ENCODE measurements around the gene GRWD1. TPM values are rescaled to one million over a fixed set of nuclear protein-coding genes. Genes with fewer than 3 reads are reported as not detected.

GRWD1 gene
- total and polyA plus RNA-seq, 9 donors = 20.4 to 29.9 (median 25.8) TPM

DNA sequence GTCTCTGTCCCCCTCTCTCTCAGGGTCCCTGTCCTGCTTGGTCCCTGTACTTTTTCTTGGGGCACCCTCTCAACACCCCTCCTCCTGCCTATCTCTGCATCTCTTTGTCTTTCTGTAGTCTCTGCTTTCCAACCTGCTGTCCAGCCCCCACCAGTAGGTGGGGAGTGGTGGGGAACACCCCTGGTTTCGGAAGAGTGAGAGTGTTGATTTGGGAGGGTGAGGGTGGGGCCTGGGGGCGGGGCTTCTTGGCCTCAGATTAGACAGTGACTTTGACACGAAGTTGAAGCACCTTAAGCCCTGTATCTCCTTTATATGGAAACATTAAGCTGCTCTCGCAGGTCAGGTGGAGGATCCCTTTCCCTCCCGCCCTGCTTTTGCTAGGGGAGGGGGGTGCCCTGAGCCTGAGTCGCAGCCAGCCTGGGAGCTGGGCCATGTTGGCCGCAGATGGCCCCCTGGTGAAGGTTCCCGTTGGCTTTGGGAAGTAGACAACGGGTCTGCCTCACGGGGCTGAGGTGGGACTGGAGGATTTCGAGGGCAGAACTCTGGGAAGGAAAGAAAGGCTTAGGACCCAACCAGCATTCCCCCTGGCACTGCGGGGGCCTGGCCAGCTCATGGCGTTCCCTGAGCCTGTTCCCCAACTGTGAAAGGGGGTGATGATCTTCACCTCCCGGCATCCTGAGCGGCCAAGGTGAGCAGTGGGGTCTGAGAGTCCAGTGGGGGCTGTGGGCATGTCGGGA lies 9.6 kb downstream of the GRWD1 start, which contains the start of gene KCNJ14:
KCNJ14 (plus strand) TSS at position 404 of the 737 bp plus-strand sequence. CDS start 6,151 bp downstream, outside the sequence.
- no peaks in the 10 kb centered on the region for H3K9me3 ChIP-seq (replicated peaks; ENCODE audit: control insufficient read depth, low read depth, low read length)
- no peak for DNase-seq
- peaks cover 64% of the 10 kb centered on the region for H3K36me3 ChIP-seq (ENCODE audit: control insufficient read depth, insufficient read depth, low read length)
- no peak within 1 kb of the TSS for H3K4me3 ChIP-seq (ENCODE audit: low read length)
- 84% methylated on average over 12 of the region's 16 CpGs for WGBS (ENCODE audit: insufficient coverage)
- no peaks in the 10 kb centered on the region for H3K27me3 ChIP-seq (ENCODE audit: control insufficient read depth, insufficient read depth, low read length)
- H3K27ac ChIP-seq (ENCODE audit: low read length) = no peak within 1 kb of the TSS
- H3K4me1 ChIP-seq (ENCODE audit: control insufficient read depth, insufficient read depth, low read length) = no peaks in the 10 kb centered on the region

DNA sequence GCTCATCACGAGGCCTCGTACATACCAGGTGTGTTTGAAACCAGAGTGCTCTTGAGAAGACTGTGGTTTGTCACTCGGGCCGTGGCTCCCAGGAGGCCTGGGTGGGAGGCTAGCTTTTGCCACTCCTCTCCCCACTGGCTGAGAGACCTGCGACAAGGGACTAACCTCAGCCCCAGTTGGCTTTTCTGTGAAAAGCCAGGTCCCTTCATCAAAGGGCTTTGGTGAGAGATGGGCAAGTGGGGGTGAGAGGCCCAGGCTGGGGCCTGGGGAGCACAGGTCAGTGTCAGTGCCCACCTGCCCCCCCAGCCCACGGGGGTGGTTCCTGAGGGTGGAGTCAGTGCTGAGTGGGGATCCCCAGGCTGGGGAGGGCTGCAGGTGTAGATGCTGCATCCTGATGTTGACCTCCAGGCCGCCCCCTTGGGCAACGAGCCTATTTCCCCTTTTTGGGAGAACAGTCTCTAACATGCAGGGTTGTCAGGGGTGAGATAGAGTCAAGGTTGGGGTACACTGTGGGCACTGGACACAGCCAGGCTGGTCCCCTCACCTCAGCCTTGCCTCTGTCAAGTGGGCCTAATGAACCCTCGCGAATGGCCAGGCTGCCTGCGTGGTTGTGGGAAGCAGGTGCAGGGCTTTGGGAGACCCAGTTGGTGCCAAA lies 10.3 kb downstream of the GRWD1 start:
- DNase-seq = no peak
- H3K36me3 ChIP-seq (ENCODE audit: control insufficient read depth, insufficient read depth, low read length) = peaks cover 57% of the 10 kb centered on the region
- WGBS (ENCODE audit: insufficient coverage) = 84% methylated on average over 10 of the region's 11 CpGs
- no peaks in the 10 kb centered on the region for H3K9me3 ChIP-seq (replicated peaks; ENCODE audit: control insufficient read depth, low read depth, low read length)
- H3K4me3 ChIP-seq (ENCODE audit: low read length) = no peak overlapping the region
- H3K27me3 ChIP-seq (ENCODE audit: control insufficient read depth, insufficient read depth, low read length) = no peaks in the 10 kb centered on the region
- H3K27ac ChIP-seq (ENCODE audit: low read length) = no peak overlapping the region
- H3K4me1 ChIP-seq (ENCODE audit: control insufficient read depth, insufficient read depth, low read length) = no peaks in the 10 kb centered on the region

DNA sequence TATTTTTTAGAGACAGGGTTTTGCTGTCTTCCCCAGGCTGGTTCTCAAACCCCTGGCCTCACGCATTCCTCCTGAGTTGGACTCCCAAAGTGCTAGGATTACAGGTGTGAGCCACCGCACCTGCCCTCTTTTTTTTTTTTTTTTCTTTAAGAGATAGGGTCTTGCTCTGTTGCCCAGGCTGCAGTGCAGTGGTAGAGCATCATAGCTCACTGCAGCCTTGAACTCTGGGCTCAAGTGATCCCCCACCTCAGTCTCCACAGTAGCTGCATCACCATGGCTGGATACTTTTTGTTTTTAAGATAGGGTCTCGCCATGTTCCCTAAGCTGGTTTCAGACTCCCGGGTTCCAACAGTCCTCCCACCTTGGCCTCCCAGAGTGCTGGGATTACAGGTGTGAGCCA lies 11.1 kb downstream of the GRWD1 start:
- H3K27me3 ChIP-seq (ENCODE audit: control insufficient read depth, insufficient read depth, low read length) = no peaks in the 10 kb centered on the region
- no peaks in the 10 kb centered on the region for H3K9me3 ChIP-seq (replicated peaks; ENCODE audit: control insufficient read depth, low read depth, low read length)
- H3K27ac ChIP-seq (ENCODE audit: low read length) = no peak overlapping the region
- no peak for DNase-seq
- H3K4me1 ChIP-seq (ENCODE audit: control insufficient read depth, insufficient read depth, low read length) = no peaks in the 10 kb centered on the region
- H3K36me3 ChIP-seq (ENCODE audit: control insufficient read depth, insufficient read depth, low read length) = peaks cover 49% of the 10 kb centered on the region
- no peak overlapping the region for H3K4me3 ChIP-seq (ENCODE audit: low read length)
- 85% methylated on average over 2 of the region's 4 CpGs for WGBS (ENCODE audit: insufficient coverage)

DNA sequence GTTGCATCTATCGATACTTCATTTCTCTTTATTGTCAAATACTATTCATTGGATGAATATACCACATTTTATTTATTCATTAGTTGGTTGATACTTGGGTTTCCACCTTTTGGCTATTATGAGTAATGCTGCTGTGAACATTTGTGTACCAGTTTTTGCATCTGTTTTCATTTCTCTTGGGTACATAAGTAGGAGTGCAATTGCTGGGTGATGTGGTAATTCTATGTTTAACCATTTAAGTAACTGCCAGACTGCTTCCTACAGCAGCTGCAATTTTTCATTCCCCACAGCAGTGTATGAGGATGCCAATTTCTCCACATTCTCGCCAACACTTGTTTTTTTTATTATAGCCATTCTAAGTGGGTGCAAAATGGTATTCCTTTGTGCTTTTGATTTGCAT lies 12.2 kb downstream of the GRWD1 start:
- no peak for DNase-seq
- Histone ChIP-seq H3K4me1 (ENCODE audit: control insufficient read depth, insufficient read depth, low read length) (no peaks in the 10 kb centered on the region), H3K4me3 (ENCODE audit: low read length) (no peak overlapping the region), H3K27me3 (ENCODE audit: control insufficient read depth, insufficient read depth, low read length) (no peaks in the 10 kb centered on the region), H3K27ac (ENCODE audit: low read length) (no peak overlapping the region), H3K36me3 (ENCODE audit: control insufficient read depth, insufficient read depth, low read length) (peaks cover 39% of the 10 kb centered on the region), H3K9me3 (replicated peaks; ENCODE audit: control insufficient read depth, low read depth, low read length) (no peaks in the 10 kb centered on the region)
- no CpG with 5 or more reads among the region's 2 CpGs for WGBS (ENCODE audit: insufficient coverage)

DNA sequence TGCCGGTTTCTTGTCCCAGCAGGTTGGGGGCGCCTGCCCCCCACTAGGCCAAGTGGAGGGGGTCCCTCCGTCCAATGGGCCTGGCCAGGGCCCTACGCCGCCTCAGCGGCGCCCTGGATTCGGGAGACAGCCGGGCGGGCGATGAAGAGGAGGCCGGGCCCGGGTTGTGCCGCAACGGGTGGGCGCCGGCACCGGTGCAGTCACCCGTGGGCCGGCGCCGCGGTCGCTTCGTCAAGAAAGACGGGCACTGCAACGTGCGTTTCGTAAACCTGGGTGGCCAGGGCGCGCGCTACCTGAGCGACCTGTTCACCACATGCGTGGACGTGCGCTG lies 15.8 kb downstream of the GRWD1 start:
- Histone ChIP-seq H3K4me1 (ENCODE audit: control insufficient read depth, insufficient read depth, low read length) (no peaks in the 10 kb centered on the region), H3K9me3 (replicated peaks; ENCODE audit: control insufficient read depth, low read depth, low read length) (no peaks in the 10 kb centered on the region), H3K27ac (ENCODE audit: low read length) (no peak overlapping the region), H3K36me3 (ENCODE audit: control insufficient read depth, insufficient read depth, low read length) (peaks cover 7% of the 10 kb centered on the region), H3K4me3 (ENCODE audit: low read length) (no peak overlapping the region), H3K27me3 (ENCODE audit: control insufficient read depth, insufficient read depth, low read length) (no peaks in the 10 kb centered on the region)
- 85% methylated on average over 36 of the region's 36 CpGs for WGBS (ENCODE audit: insufficient coverage)
- no peak for DNase-seq

DNA sequence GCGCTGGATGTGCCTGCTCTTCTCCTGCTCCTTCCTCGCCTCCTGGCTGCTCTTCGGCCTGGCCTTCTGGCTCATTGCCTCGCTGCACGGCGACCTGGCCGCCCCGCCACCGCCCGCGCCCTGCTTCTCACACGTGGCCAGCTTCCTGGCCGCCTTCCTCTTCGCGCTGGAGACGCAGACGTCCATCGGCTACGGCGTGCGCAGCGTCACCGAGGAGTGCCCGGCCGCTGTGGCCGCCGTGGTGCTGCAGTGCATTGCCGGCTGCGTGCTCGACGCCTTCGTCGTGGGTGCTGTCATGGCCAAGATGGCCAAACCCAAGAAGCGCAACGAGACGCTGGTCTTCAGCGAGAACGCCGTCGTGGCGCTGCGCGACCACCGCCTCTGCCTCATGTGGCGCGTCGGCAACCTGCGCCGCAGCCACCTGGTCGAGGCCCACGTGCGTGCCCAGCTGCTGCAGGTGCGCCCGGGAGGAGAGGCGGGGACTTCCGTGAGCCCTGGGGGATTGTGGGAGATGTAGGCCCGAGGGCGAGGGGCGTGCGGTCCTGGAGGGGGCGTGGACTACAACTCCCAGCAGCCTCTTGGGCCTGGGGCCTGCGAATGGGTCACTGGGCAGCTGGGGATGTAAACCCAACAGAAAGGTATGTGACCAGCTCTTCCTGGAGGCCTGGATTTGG lies 16.3 kb downstream of the GRWD1 start:
- DNase-seq = no peak
- H3K4me1 ChIP-seq (ENCODE audit: control insufficient read depth, insufficient read depth, low read length) = no peaks in the 10 kb centered on the region
- peaks cover 2% of the 10 kb centered on the region for H3K36me3 ChIP-seq (ENCODE audit: control insufficient read depth, insufficient read depth, low read length)
- no peak overlapping the region for H3K27ac ChIP-seq (ENCODE audit: low read length)
- H3K9me3 ChIP-seq (replicated peaks; ENCODE audit: control insufficient read depth, low read depth, low read length) = no peaks in the 10 kb centered on the region
- no peaks in the 10 kb centered on the region for H3K27me3 ChIP-seq (ENCODE audit: control insufficient read depth, insufficient read depth, low read length)
- H3K4me3 ChIP-seq (ENCODE audit: low read length) = no peak overlapping the region
- 62% methylated on average over 62 of the region's 62 CpGs for WGBS (ENCODE audit: insufficient coverage)

DNA sequence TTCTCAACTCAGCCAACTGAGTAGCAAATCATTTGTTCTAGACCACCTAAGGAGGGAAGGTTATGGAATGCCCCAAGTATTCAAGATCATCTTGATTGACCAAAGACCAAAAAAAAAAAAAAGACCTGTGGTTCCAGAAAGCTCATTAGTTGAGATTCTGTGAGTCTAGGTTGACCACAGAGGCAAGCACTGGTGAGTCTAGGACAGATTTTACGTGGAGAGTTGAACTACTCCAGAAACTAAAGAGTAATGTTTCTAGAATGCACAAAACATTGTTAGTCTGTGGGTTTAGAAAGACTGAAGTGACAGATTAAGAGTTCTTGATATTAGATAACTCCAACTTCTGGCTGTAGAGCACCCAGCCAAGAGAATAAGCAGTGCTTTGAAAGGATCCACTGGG lies 19.4 kb downstream of the GRWD1 start:
- Histone ChIP-seq H3K27me3 (ENCODE audit: control insufficient read depth, insufficient read depth, low read length) (no peaks in the 10 kb centered on the region), H3K9me3 (replicated peaks; ENCODE audit: control insufficient read depth, low read depth, low read length) (no peaks in the 10 kb centered on the region), H3K36me3 (ENCODE audit: control insufficient read depth, insufficient read depth, low read length) (peaks cover 1% of the 10 kb centered on the region), H3K27ac (ENCODE audit: low read length) (no peak overlapping the region), H3K4me3 (ENCODE audit: low read length) (no peak overlapping the region), H3K4me1 (ENCODE audit: control insufficient read depth, insufficient read depth, low read length) (peaks cover 7% of the 10 kb centered on the region)
- DNase-seq = no peak
- no CpG with 5 or more reads among the region's 1 CpG for WGBS (ENCODE audit: insufficient coverage)

DNA sequence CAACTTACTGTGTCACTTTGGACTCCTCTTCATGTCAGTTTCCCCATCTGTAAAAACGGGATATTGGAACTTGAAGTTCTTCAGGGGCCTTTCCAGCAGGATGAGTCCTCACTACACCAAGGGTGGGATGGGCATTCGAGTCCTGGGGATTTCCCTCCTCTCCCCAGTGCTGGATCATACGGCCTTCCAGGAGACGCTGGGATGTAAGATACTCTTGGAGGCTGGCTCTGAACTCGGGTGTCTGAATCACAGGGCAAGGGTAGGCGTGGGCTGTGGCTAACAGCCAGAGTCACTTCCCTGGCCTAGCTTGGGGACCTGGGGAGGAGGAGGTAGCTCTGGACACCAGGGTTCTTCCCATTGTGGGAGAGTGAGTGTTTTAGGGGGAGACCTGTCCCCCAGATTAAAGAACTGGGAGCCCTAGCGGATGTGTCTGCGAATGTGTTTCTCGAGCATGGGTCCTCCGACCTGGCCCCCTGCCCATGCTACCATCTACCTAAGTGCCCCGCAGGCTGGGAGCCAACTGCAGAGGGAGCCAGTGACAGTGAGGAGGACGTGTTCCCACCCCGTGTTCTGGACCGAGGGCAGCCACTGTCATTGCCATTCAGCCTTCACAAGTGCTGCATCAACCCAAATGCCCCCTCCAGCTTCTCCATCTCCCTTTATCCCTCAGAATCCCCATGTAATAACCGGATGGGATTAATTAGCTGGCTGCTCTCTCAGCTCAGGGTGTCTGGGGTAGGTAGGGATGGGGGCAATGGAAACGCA lies 21.0 kb downstream of the GRWD1 start:
- H3K36me3 ChIP-seq (ENCODE audit: control insufficient read depth, insufficient read depth, low read length) = peaks cover 17% of the 10 kb centered on the region
- H3K27ac ChIP-seq (ENCODE audit: low read length) = no peak overlapping the region
- no peak overlapping the region for H3K4me3 ChIP-seq (ENCODE audit: low read length)
- no peak for DNase-seq
- H3K9me3 ChIP-seq (replicated peaks; ENCODE audit: control insufficient read depth, low read depth, low read length) = no peaks in the 10 kb centered on the region
- no peaks in the 10 kb centered on the region for H3K27me3 ChIP-seq (ENCODE audit: control insufficient read depth, insufficient read depth, low read length)
- peaks cover 11% of the 10 kb centered on the region for H3K4me1 ChIP-seq (ENCODE audit: control insufficient read depth, insufficient read depth, low read length)
- WGBS (ENCODE audit: insufficient coverage) = 50% methylated on average over 5 of the region's 16 CpGs

DNA sequence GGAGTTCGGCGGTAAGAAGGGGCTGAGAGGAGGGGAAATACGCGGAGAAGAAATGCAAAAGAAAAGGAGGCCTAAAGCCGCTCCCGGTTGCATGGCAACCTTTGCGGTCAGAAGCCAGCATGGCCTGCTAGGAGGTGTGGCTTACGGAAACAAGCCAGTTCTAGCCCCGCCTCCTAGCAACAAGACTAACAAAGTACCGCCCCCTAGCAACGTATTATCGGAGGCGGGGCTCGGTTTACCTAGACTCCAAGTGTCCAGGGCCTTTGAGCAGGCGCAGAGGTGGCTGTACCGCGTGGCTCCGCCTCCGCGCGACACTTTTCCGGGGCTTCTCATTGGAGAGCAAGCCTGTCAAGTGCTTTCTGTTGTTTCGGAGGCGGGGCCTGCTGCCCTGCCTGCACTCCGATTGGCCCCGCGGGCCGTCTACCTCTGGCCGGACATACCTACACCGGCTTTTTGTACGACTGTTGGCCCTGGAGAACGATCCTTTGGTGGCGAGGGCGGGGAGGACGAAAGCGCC lies 23.0 kb downstream of the GRWD1 start:
- H3K36me3 ChIP-seq (ENCODE audit: control insufficient read depth, insufficient read depth, low read length) = peaks cover 38% of the 10 kb centered on the region
- DNase-seq = peak; percentile 100
- H3K27me3 ChIP-seq (ENCODE audit: control insufficient read depth, insufficient read depth, low read length) = no peaks in the 10 kb centered on the region
- H3K9me3 ChIP-seq (replicated peaks; ENCODE audit: control insufficient read depth, low read depth, low read length) = no peaks in the 10 kb centered on the region
- peak overlapping the region; percentile 97 for H3K27ac ChIP-seq (ENCODE audit: low read length)
- WGBS (ENCODE audit: insufficient coverage) = under 1% methylated on average over 36 of the region's 36 CpGs
- H3K4me3 ChIP-seq (ENCODE audit: low read length) = peak overlapping the region; percentile 97
- peaks cover 11% of the 10 kb centered on the region for H3K4me1 ChIP-seq (ENCODE audit: control insufficient read depth, insufficient read depth, low read length)

Data from muscle of leg (tissue), 11 donors.